OCI-LY1 (cell line): ENCODE data around the gene MINK1.

Experiments
- H2AFZ ChIP-seq: fragments of 200-600 bp; sonication (generic), shearing (Covaris generic); 2 replicates; pipeline ENCODE4 v1.6.0; 2014; ENCODE audit warnings: antibody characterized with exemption, mild to moderate bottlenecking, low read length
- H3F3A ChIP-seq: fragments of 200-600 bp; sonication (generic), shearing (Covaris generic); 2 replicates; pipeline ENCODE4 v1.6.0; 2014; ENCODE audit warnings: mild to moderate bottlenecking, antibody characterized with exemption, low read length, moderate library complexity; ENCODE audit not compliant: insufficient read depth
- H3K27ac ChIP-seq: fragments of 200-600 bp; sonication (generic); 2 replicates; pipeline ENCODE4 v1.5.1; 2014; ENCODE audit warnings: low read length, mixed run types, mild to moderate bottlenecking, low read depth; ENCODE audit not compliant: poor library complexity, severe bottlenecking
- H3K27me3 ChIP-seq: fragments of 200-600 bp; sonication (generic); 2 replicates; pipeline ENCODE4 v1.6.0; 2014; ENCODE audit warnings: antibody characterized with exemption, mild to moderate bottlenecking, low read length, moderate library complexity; ENCODE audit not compliant: insufficient read depth
- H3K36me3 ChIP-seq: fragments of 200-600 bp; sonication (generic); 2 replicates; pipeline ENCODE4 v1.6.1; 2014; ENCODE audit warnings: mild to moderate bottlenecking, antibody characterized with exemption, low read length, moderate library complexity, mixed read lengths; ENCODE audit not compliant: insufficient read depth
- H3K4me1 ChIP-seq: fragments of 200-600 bp; sonication (generic); 2 replicates; pipeline ENCODE4 v1.5.1; 2014; ENCODE audit warnings: mild to moderate bottlenecking, low read length, moderate library complexity; ENCODE audit not compliant: insufficient read depth, severe bottlenecking
- H3K4me2 ChIP-seq: fragments of 200-600 bp; sonication (generic), shearing (Covaris generic); 2 replicates; pipeline ENCODE4 v1.6.1; 2014; ENCODE audit warnings: low read length
- H3K4me3 ChIP-seq: fragments of 200-600 bp; sonication (generic); 2 replicates; pipeline ENCODE4 v1.5.1; 2014; ENCODE audit warnings: low read length, low read depth, mild to moderate bottlenecking, mixed read lengths; ENCODE audit not compliant: poor library complexity, severe bottlenecking
- H3K79me2 ChIP-seq: fragments of 200-600 bp; shearing (Covaris generic); 2 replicates; pipeline ENCODE4 v1.6.1; 2016; ENCODE audit warnings: mixed run types, low read length, mixed read lengths; ENCODE audit not compliant: insufficient read depth
- H3K9ac ChIP-seq: fragments of 200-600 bp; sonication (generic), shearing (Covaris generic); 2 replicates; pipeline ENCODE4 v1.6.1; 2014; ENCODE audit warnings: mild to moderate bottlenecking, low read length, mixed read lengths
- H3K9me2 ChIP-seq: fragments of 200-600 bp; sonication (generic), shearing (Covaris generic); 2 replicates; pipeline ENCODE4 v1.6.1; 2014; ENCODE audit warnings: low read depth, mild to moderate bottlenecking, low read length, mixed read lengths
- H3K9me3 ChIP-seq: fragments of 200-600 bp; shearing (Covaris generic); 2 replicates; pipeline ENCODE4 v1.6.1; 2014; ENCODE audit warnings: low read length, mixed read lengths
- H4K20me1 ChIP-seq: fragments of 200-600 bp; sonication (generic), shearing (Covaris generic); 2 replicates; pipeline ENCODE4 v1.6.0; 2016; ENCODE audit warnings: mild to moderate bottlenecking, low read length; ENCODE audit not compliant: insufficient read depth
- EZH2 ChIP-seq: fragments of 200-600 bp; sonication (generic), shearing (Covaris generic); IDR thresholded peaks from 2 replicates; pipeline ENCODE4 v1.8.0; 2017; ENCODE audit warnings: borderline replicate concordance, mixed run types, mild to moderate bottlenecking, antibody characterized with exemption, low read length, moderate library complexity, mixed read lengths
- TF ChIP-seq, protein P1 (sequence below): fragments of 200-600 bp; sonication (generic), shearing (Covaris generic); IDR thresholded peaks from 2 replicates; pipeline ENCODE4 v1.5.1; 2017; ENCODE audit warnings: mild to moderate bottlenecking, antibody characterized with exemption, low read length, moderate library complexity, mixed read lengths

The MINK1 gene

DNA sequence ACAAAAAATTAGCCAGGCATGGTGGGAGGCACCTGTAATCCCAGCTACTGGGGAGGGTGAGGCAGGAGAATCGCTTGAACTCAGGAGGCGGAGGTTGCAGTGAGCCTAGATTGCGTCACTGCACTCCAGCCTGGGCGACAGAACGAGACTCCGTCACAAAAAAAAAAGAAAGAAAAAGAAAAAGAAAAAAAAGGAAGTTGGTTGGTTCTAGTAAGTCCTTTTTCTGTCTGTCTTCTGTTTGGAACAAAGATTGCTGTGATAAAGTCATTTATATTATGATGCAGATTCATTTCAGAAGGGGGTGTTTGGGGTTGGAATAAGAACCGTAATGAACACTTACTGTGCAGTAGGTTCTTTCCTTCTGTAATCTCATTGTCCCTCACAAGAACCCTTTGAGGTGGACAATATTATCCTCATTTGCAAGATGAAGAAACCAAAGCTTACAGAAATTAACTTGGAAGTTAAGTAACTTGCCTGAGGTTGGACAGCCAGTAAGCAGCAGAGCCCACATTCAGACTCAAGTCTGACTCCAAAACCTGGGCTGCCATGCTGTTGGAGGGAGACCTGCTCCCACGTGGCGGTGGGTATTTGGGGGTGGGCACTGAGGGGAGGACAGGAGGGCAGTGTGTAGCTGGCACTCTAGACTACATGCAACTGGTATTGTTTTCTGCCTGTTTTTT, 10.3 kb downstream of the MINK1 start:
- Histone ChIP-seq H3K9me2 (no peaks in the 10 kb centered on the region), H3K79me2 (no peaks in the 10 kb centered on the region), H3K9ac (no peak overlapping the region), H3F3A (no peaks in the 10 kb centered on the region), H4K20me1 (peaks cover 2% of the 10 kb centered on the region), H3K4me1 (no peaks in the 10 kb centered on the region), H3K27me3 (no peaks in the 10 kb centered on the region), H3K4me3 (no peak overlapping the region), H2AFZ (no peak overlapping the region), H3K27ac (no peak overlapping the region), H3K9me3 (no peaks in the 10 kb centered on the region), H3K4me2 (no peak overlapping the region), H3K36me3 (peaks cover 6% of the 10 kb centered on the region; the same call in 1 of the 2 replicates)
- TF ChIP-seq EZH2 = no peak
- TF ChIP-seq, protein P1, sequence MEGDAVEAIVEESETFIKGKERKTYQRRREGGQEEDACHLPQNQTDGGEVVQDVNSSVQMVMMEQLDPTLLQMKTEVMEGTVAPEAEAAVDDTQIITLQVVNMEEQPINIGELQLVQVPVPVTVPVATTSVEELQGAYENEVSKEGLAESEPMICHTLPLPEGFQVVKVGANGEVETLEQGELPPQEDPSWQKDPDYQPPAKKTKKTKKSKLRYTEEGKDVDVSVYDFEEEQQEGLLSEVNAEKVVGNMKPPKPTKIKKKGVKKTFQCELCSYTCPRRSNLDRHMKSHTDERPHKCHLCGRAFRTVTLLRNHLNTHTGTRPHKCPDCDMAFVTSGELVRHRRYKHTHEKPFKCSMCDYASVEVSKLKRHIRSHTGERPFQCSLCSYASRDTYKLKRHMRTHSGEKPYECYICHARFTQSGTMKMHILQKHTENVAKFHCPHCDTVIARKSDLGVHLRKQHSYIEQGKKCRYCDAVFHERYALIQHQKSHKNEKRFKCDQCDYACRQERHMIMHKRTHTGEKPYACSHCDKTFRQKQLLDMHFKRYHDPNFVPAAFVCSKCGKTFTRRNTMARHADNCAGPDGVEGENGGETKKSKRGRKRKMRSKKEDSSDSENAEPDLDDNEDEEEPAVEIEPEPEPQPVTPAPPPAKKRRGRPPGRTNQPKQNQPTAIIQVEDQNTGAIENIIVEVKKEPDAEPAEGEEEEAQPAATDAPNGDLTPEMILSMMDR = no peak

- H3K79me2 ChIP-seq = no peaks in the 10 kb centered on the region
- H2AFZ ChIP-seq = no peak overlapping the region
- H3K9me2 ChIP-seq = no peaks in the 10 kb centered on the region
- no peak overlapping the region for H3K27ac ChIP-seq
- no peaks in the 10 kb centered on the region for H3F3A ChIP-seq
- H3K27me3 ChIP-seq = no peaks in the 10 kb centered on the region
- H3K4me1 ChIP-seq = no peaks in the 10 kb centered on the region
- H3K9me3 ChIP-seq = no peaks in the 10 kb centered on the region
- H4K20me1 ChIP-seq = peaks cover 2% of the 10 kb centered on the region
- H3K9ac ChIP-seq = no peak overlapping the region
- H3K4me3 ChIP-seq = no peak overlapping the region
- no peak for TF ChIP-seq EZH2
- TF ChIP-seq, protein P1 = no peak
- H3K36me3 ChIP-seq = peaks cover 6% of the 10 kb centered on the region; the same call in 1 of the 2 replicates
- no peak overlapping the region for H3K4me2 ChIP-seq
Observed at GRCh38 chr17:4845118-4845517, 12.0 kb downstream of the MINK1 start.

- Histone ChIP-seq H3K9me3 (no peaks in the 10 kb centered on the region), H3F3A (no peaks in the 10 kb centered on the region), H3K27me3 (no peaks in the 10 kb centered on the region), H3K4me1 (no peaks in the 10 kb centered on the region), H3K9me2 (no peaks in the 10 kb centered on the region), H3K27ac (no peak overlapping the region), H3K36me3 (peaks cover 6% of the 10 kb centered on the region; the same call in 1 of the 2 replicates), H3K9ac (no peak overlapping the region), H3K4me3 (no peak overlapping the region), H3K4me2 (no peak overlapping the region), H4K20me1 (peaks cover 2% of the 10 kb centered on the region), H3K79me2 (no peaks in the 10 kb centered on the region), H2AFZ (no peak overlapping the region)
- no peak for TF ChIP-seq EZH2
- TF ChIP-seq, protein P1 = no peak
Observed at GRCh38 chr17:4846635-4847390, 13.7 kb downstream of the MINK1 start.
